ENCODE data around the gene VAPB.

Gene VAPB

DNA sequence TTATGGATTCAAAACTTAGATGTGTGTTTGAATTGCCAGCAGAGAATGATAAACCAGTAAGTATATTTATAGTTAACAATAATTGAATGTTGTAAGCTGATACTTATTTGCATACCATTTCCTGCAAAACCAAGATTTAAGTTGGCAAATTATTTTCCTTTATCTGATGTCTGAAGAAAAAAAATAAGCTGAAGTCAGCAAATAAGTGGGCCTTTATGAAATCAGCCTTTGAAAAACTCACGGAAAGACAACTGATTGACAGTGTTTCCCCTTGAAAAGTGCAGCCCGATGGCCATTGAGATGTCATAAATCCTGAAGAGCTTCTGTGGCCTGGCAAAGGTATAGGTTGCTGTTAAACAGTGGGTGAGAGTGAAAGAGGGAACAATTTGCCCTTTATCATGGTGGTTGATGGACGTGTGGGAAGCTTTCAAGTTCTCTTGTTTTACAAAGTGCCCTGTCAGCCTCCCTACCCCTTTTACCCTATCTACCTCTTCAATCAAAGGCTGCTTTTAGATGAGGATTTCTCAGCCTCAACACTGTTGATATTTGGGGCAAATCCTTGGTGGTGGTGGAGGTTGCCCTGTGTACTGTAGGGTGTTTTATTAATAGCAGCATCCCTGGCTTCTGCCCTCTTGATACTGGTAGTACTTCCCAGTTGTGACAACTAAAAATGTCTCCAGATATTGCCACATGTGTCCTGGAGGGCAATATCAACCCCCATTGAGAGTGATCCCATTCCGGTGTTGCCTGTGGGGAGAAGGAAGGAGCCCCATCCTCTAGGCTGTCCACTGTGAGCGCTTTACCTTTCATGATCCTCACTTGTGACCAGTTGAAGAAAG, 50.2 kb downstream of the VAPB start:
- no peak for DNase-seq

DNA sequence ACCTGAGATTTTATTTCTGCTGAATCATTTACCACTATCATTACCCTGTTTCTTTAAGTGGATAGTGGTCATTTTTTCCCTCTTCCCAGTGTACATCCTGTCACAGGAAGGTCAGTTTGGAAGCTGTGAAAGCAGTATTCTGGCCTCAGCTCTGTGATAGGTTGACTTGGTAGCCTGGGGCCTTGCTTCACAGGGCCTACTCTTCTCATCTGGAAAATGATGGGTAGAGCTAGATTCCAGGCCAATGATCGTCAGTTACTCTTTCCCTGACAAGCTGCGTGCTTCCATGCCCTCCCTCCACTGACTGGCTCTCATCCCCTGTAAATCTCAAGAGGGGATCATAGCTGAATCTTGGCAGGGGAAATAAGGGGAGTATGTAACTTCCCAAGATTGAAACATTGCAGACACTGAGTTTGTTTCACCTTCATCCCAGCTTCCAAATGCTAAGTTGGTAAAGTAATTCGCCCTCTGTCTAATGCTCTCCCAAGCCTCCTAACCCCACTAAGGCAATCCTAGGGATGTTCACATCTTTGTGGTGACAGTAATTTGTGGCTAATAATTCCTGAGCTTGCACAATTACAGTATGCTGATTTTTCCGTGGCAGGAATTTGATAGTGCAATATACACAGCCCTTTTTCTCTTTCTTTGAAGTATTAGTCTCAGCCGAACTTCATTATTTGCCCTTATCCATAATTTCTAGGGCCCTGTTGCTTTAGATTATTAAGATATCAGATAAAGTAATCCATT, 51.2 kb downstream of the VAPB start:
- no peak for DNase-seq

GRCh38 chr20:58441723-58442122, 52.7 kb downstream of the VAPB start:
- DNase-seq, result no peak

- no peak for DNase-seq
These were observed 55.8 kb downstream of the VAPB start for GRCh38 chr20:58444746-58445255.

GRCh38 chr20:58446264-58446959, 57.4 kb downstream of the VAPB start:
- no peak for DNase-seq

- no peak for DNase-seq
These were observed 57.9 kb downstream of the VAPB start for GRCh38 chr20:58446960-58447265.

GRCh38 chr20:58447511-58448391, 58.7 kb downstream of the VAPB start:
- DNase-seq, result peak; percentile 22 to 37

GRCh38 chr20:58448958-58449357, 59.9 kb downstream of the VAPB start:
- no peak for DNase-seq

- no peak for DNase-seq
These were observed 60.7 kb downstream of the VAPB start for GRCh38 chr20:58449681-58450221.

GRCh38 chr20:58450254-58450653, 61.2 kb downstream of the VAPB start:
- DNase-seq, result no peak

GRCh38 chr20:58452667-58453255, 63.7 kb downstream of the VAPB start:
- no peak for DNase-seq

- no peak for DNase-seq
These were observed 64.4 kb downstream of the VAPB start for GRCh38 chr20:58453391-58453790.

DNA sequence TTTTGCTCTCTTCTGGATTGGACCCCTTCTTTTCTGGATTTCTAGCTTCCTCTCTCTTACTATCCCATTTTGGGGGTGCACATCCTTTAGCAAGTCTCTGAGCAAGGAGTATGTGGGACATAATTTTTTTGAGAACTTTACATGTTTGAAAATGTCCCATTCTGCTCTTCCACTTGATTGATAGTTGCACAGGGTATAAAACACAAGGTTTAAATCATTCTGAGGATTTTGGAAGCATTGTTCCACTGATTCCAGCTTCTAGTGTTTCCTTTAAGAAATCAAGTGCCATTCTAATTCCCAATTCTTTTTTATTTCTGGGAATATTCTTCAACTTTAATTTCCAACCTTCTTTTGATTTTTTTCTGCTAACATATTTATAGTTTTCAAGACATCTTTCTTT, 65.4 kb downstream of the VAPB start:
- no peak for DNase-seq

- DNase-seq, result no peak
These were observed 68.2 kb downstream of the VAPB start for GRCh38 chr20:58457083-58457695.

DNA sequence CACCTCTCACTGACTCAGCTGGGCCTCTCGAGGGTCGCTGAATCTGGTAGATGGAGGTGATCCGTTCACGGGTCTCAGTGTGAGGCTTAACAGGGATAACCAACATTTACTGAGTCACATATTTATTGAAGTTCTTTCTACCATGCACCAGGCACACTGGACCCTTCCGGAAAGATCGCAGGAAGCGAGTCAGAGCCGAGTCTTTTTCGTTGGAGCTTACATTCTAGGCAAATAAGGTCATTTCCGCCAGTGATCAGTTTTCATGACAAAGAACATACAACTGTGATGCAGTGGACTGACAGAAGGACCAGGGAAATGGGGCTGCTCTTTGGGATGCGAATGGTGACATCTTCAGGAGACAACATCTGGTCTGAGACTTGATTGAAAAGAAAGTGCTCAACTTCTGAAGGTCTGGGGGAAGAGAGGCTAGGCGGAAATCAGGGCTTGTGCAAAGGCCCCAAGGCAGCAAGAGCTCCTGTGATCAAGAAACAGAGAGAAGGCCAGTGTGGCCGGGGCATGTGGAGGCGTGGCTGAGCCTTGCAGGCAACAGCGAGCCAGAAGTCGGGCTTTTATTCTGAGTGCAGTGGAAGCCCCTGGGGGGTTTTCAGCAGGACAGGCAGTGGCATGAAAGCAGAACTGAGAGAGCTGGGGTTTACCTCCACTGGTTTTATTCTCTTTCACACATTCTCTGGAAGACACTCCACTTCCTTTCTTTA, 69.5 kb downstream of the VAPB start:
- no peak for DNase-seq

DNA sequence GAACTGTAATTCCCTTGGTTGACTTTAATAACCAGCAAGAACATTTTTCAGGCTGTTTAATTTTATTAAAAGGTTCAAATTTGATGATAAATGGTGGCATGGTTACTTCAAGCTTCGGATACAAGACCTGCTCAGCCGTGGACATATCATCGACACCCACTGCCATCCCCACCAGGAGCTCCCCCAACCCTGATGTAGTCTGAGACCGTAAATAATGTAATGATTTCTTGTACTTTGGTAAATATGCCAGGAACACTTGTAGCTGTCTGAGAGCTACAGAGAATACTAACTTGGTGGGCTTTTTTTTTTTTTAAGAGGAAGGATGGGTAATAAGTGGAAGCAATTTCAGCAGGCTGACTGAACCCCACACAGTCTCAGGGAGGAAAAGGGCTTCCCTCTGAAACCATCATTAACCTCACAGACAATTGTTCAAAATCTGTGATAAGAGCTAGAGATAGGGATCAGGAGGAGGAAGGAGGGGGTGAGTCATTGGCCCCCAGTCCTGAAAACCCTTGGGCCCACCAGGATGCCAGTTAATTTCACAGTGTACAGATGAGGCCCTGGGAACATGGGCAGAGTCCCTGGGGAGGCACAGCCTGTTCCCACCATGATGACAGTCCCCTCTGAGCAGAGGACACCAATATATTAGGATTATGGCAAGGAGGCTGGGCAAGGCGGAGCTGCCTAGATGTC, 70.2 kb downstream of the VAPB start:
- DNase-seq, result no peak

DNA sequence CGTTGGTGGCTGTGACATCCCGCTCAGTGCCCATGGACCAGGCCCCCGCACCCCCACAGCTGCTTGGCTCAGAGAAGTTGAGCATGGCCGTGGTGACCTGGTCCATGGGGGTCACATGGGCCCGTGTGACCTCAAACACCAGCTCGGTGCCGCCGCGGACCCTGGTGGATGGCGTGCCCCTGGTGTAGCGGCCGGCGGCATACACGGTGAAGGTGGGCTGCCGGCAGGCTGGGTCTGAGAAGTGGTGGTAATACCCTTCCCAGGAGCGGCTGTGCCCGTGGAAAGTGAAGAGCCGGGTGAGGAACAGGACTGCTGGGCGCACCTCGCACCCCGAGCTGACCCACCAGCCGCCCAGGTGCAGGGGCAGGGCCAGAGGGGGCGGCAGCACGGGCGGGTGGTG, 72.1 kb downstream of the VAPB start:
- DNase-seq, result no peak

DNA sequence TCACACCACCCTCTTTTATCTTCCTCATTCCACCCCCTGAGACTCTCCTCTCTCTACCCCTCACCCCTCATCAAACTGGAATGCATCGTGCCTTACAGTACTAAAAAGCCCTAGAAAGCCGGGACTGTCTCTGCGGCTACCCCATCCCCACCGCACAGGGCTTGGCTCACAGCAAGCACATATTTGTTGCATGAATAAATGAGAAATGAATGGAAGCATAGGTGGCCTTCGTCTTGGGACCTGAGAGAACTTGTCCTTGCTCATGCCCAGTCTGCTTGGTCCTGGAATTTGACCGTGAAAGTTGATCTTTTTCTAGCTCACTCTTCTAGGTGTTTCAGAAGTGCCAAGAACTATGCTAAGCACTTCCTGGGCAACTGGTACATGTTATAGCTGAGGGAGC, 72.9 kb downstream of the VAPB start:
- no peak for DNase-seq

DNA sequence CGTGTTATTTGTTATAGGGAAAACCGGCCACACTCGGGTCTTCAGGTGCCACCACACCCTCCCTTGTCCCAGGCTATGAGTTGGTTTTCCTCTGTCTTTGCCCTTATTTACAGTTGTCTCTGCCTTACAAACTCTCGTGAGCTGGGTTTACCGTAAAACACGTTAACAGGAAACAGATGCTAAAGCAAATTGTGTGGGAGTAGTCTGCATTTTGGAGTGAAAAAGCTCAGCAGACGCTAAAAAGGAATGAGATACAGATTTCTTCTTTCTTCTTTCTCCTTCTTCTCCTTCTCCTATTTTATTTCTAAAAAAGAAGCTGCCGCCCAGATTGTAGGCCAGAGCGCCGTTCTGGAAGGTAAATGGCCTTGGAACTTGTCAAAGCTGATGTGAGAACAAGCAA, 74.2 kb downstream of the VAPB start:
- no peak for DNase-seq

GRCh38 chr20:58464838-58465237, 75.8 kb downstream of the VAPB start:
- no peak for DNase-seq
